Right renal pelvis (tissue), 4 donors: ENCODE data around the gene ADGRV1. TPM values are rescaled to one million over a fixed set of nuclear protein-coding genes. Genes with fewer than 3 reads are reported as not detected.

Experiments used
- DNase-seq, 4 donors: peaks; one replicate each; pipeline ENCODE4 v3.0.0-alpha.2; 2013; ENCODE audit warnings: low read depth in 4 of 4, low spot score in 3 of 4, missing footprints in 1 of 4
- polyA plus RNA-seq, 4 donors: library from polyadenylated mRNA; unstranded; fragments of 120-200 nt; gene quantifications; one replicate each; pipeline ENCODE4 v1.2.1, GENCODE V29; 2013; ENCODE audit not compliant: insufficient read length in 4 of 4

ADGRV1 gene
- polyA plus RNA-seq, 4 donors, result 8.6 to 12.6 (median 12.0) TPM

- peak in 1 of 4 donors; percentile 42 for DNase-seq
Observed at GRCh38 chr5:91212714-91213092, 654.1 kb downstream of the ADGRV1 start.

Other genes with a start within 250 kb of the ADGRV1 start
- gene CETN3, start 149.0 kb upstream of the ADGRV1 start, polyA plus RNA-seq, result 10 to 100 TPM; 66.7 to 84.8 (median 79.7) TPM
- 10 to 100 TPM; 11.6 to 13.7 (median 13.0) TPM for gene MBLAC2, start 84.0 kb upstream of the ADGRV1 start, polyA plus RNA-seq
- 1 to 10 TPM; 2.2 to 2.8 (median 2.3) TPM for gene POLR3G, start 83.9 kb upstream of the ADGRV1 start, polyA plus RNA-seq
- gene LYSMD3, start 29.2 kb upstream of the ADGRV1 start, polyA plus RNA-seq, result 10 to 100 TPM; 26.2 to 35.4 (median 32.5) TPM